T follicular helper cell (primary cell): ENCODE data around the gene TKT.

Experiments
- DNase-seq: peaks from one replicate; pipeline ENCODE4 v3.0.0-alpha.2; 2020; ENCODE audit warnings: low read depth

TKT gene

GRCh38 chr3:53225651-53226050 lies 30.2 kb downstream of the TKT start:
- DNase-seq: no peak

GRCh38 chr3:53225181-53225580 lies 30.6 kb downstream of the TKT start:
- DNase-seq: no peak

- no peak for DNase-seq
These were observed 31.3 kb downstream of the TKT start for GRCh38 chr3:53224536-53224935.

GRCh38 chr3:53224026-53224425 lies 31.8 kb downstream of the TKT start:
- no peak for DNase-seq

GRCh38 chr3:53223541-53223966 lies 32.3 kb downstream of the TKT start:
- DNase-seq: no peak

- DNase-seq: no peak
These were observed 32.8 kb downstream of the TKT start for GRCh38 chr3:53223025-53223424.

- no peak for DNase-seq
These were observed 33.5 kb downstream of the TKT start for GRCh38 chr3:53222183-53222901.

GRCh38 chr3:53221827-53222182 lies 34.0 kb downstream of the TKT start:
- DNase-seq: no peak

- no peak for DNase-seq
These were observed 34.5 kb downstream of the TKT start for GRCh38 chr3:53221345-53221744.

- peak; percentile 58 for DNase-seq
These were observed 35.8 kb downstream of the TKT start for GRCh38 chr3:53219895-53220483.

- DNase-seq: no peak
These were observed 37.7 kb downstream of the TKT start for GRCh38 chr3:53218131-53218530.

- DNase-seq: no peak
These were observed 38.6 kb downstream of the TKT start for GRCh38 chr3:53217175-53217574.

GRCh38 chr3:53216723-53217122 lies 39.1 kb downstream of the TKT start:
- no peak for DNase-seq

- DNase-seq: no peak
These were observed 40.0 kb downstream of the TKT start for GRCh38 chr3:53215816-53216215.

- DNase-seq: no peak
These were observed 42.5 kb downstream of the TKT start for GRCh38 chr3:53213276-53213675.

- no peak for DNase-seq
These were observed 43.8 kb downstream of the TKT start for GRCh38 chr3:53211706-53212702.

- DNase-seq: no peak
These were observed 53.3 kb downstream of the TKT start for GRCh38 chr3:53202331-53203015.

- DNase-seq: no peak
These were observed 55.0 kb downstream of the TKT start for GRCh38 chr3:53200501-53201498.

GRCh38 chr3:53199834-53200233 lies 56.0 kb downstream of the TKT start:
- DNase-seq: no peak

GRCh38 chr3:53198996-53199395 lies 56.8 kb downstream of the TKT start:
- DNase-seq: no peak
